A549 (cell line): ENCODE data around the gene PMFBP1. TPM values are rescaled to one million over a fixed set of nuclear protein-coding genes. Genes with fewer than 3 reads are reported as not detected.
A peak's percentile ranks its signal among the peaks of the same experiment; 100 is the strongest.

Experiments
- ATAC-seq, 2 experiments: fragments of 200-7000 bp in 1 of 2; fragments of >200 bp in 1 of 2; cut with Nextera tagmentation in 1 of 2; cut with Tn5 transposase in 1 of 2; 3 replicates each; pipeline versions ENCODE4 v1.8.0 to v1.9.1; 2018 to 2020; ENCODE audit warnings: mild to moderate bottlenecking in 1 of 2, moderate library complexity in 1 of 2
- CTCF ChIA-PET: fragments of 300-600 bp; sonication (Branson Sonifier 250); formaldehyde crosslinking; extraction: SDS; loops from one replicate; lab custom pipeline; 2021; ENCODE audit warnings: antibody characterized with exemption, inconsistent platforms; lab: Yijun Ruan, JAX
- POLR2A ChIA-PET: fragments of 350-600 bp; formaldehyde crosslinking; extraction: SDS; loops from one replicate; lab custom pipeline; 2021; ENCODE audit warnings: antibody characterized with exemption, inconsistent platforms; lab: Yijun Ruan, JAX
- DNase-seq, 2 experiments: peaks; one replicate each; pipeline versions ENCODE4 v3.0.0 to v3.0.0-alpha.2; 2011 to 2016; ENCODE audit warnings: low read depth in 1 of 2, low spot score in 1 of 2
- FAIRE-seq: peaks from 2 replicates; lab custom pipeline; 2011; peaks lifted over from hg19 to GRCh38; lab: Jason Lieb, UNC
- H3K27ac ChIP-seq, 2 experiments: fragments of >200 bp; sonication (Bioruptor Twin); formaldehyde crosslinking; 3 replicates each; pipeline ENCODE4 v1.5.1; 2016 to 2017
- H3K4me1 ChIP-seq: fragments of >200 bp; sonication (Bioruptor Twin); formaldehyde crosslinking; 3 replicates; pipeline ENCODE4 v1.6.1; 2016
- H3K4me2 ChIP-seq: fragments of >200 bp; sonication (Bioruptor Twin); formaldehyde crosslinking; 3 replicates; pipeline ENCODE4 v1.6.1; 2016
- H3K4me3 ChIP-seq: fragments of >200 bp; sonication (Bioruptor Twin); formaldehyde crosslinking; 3 replicates; pipeline ENCODE4 v1.5.1; 2016
- H3K9me3 ChIP-seq: fragments of >200 bp; sonication (Bioruptor Twin); formaldehyde crosslinking; 3 replicates; pipeline ENCODE4 v1.6.1; 2016
- CBX2 ChIP-seq: fragments of 200-600 bp; sonication (generic); IDR thresholded peaks from 2 replicates; pipeline ENCODE4 v1.6.1; 2016; ENCODE audit warnings: low read depth, mild to moderate bottlenecking, borderline replicate concordance
- CEBPB ChIP-seq, 2 experiments: fragments of >200 bp in 1 of 2; sonication (Bioruptor Twin) in 1 of 2; formaldehyde crosslinking in 1 of 2; IDR thresholded peaks; 2 replicates each; pipeline ENCODE4 v1.6.1; 2012 to 2016
- ELK1 ChIP-seq: fragments of 150-350 bp; IDR thresholded peaks from 2 replicates; pipeline ENCODE4 v1.6.1; 2014; ENCODE audit warnings: low read depth, mild to moderate bottlenecking, low read length
- EP300 ChIP-seq, 2 experiments: fragments of >200 bp; sonication (Bioruptor Twin); formaldehyde crosslinking; IDR thresholded peaks; 2 replicates in 1 of 2; 3 replicates in 1 of 2; pipeline ENCODE4 v1.6.1; 2016 to 2017
- FOSB ChIP-seq: fragments of 250-450 bp; sonication (Bioruptor Pico); IDR thresholded peaks from 2 replicates; pipeline ENCODE4 v1.5.0; 2020; ENCODE audit warnings: mild to moderate bottlenecking, moderate library complexity
- HDAC2 ChIP-seq: fragments of 200-600 bp; sonication (generic); IDR thresholded peaks from 2 replicates; pipeline ENCODE4 v1.6.1; 2016
- HMGXB4 ChIP-seq: fragments of 250-450 bp; sonication (Bioruptor Pico); IDR thresholded peaks from 2 replicates; pipeline ENCODE4 v1.5.0; 2021; ENCODE audit warnings: mild to moderate bottlenecking, moderate library complexity, borderline replicate concordance
- JUNB ChIP-seq: fragments of >200 bp; sonication (Bioruptor Twin); formaldehyde crosslinking; IDR thresholded peaks from 2 replicates; pipeline ENCODE4 v1.6.1; 2016
- KDM5A ChIP-seq: fragments of 200-600 bp; sonication (generic); IDR thresholded peaks from 2 replicates; pipeline ENCODE4 v1.6.1; 2016; ENCODE audit warnings: antibody characterized with exemption, mild to moderate bottlenecking
- NFE2L2 ChIP-seq: fragments of 150-350 bp; conservative IDR thresholded peaks from 2 replicates; pipeline ENCODE4 v1.6.1; 2014; ENCODE audit warnings: low read length
- NR3C1 ChIP-seq: fragments of >200 bp; sonication (Bioruptor Twin); formaldehyde crosslinking; IDR thresholded peaks from 3 replicates; pipeline ENCODE4 v1.6.1; 2017
- RAD21 ChIP-seq, 2 experiments: fragments of >200 bp in 1 of 2; sonication (Bioruptor Twin) in 1 of 2; formaldehyde crosslinking in 1 of 2; IDR thresholded peaks in 1 of 2; conservative IDR thresholded peaks in 1 of 2; 2 replicates in 1 of 2; 3 replicates in 1 of 2; pipeline ENCODE4 v1.6.1; 2012 to 2018; ENCODE audit warnings: inconsistent platforms in 1 of 2
- RFX5 ChIP-seq: fragments of 450-650 bp; IDR thresholded peaks from 2 replicates; pipeline ENCODE4 v1.7.1; 2014; ENCODE audit warnings: antibody characterized with exemption, mild to moderate bottlenecking, moderate library complexity
- SMC3 ChIP-seq: fragments of >200 bp; sonication (Bioruptor Twin); formaldehyde crosslinking; IDR thresholded peaks from 3 replicates; pipeline ENCODE4 v1.6.1; 2018; ENCODE audit warnings: inconsistent platforms
- SREBF2 ChIP-seq: fragments of 450-650 bp; IDR thresholded peaks from 2 replicates; pipeline ENCODE4 v1.6.1; 2014; ENCODE audit warnings: mild to moderate bottlenecking, moderate library complexity
- ZC3H11A ChIP-seq: fragments of 450-650 bp; IDR thresholded peaks from 2 replicates; pipeline ENCODE4 v1.6.1; 2014; ENCODE audit warnings: antibody characterized with exemption, mild to moderate bottlenecking
- ZFP36 ChIP-seq: fragments of 450-650 bp; IDR thresholded peaks from 2 replicates; pipeline ENCODE4 v1.6.1; 2014; ENCODE audit warnings: borderline replicate concordance; ENCODE audit not compliant: partially characterized antibody
- WGBS: methylation state at CpG from one replicate; pipeline ENCODE4 v1.1.6; 2017; ENCODE audit errors: missing lambda C conversion rate; 5-methylcytosine and 5-hydroxymethylcytosine counted together
- polyA plus RNA-seq, 4 experiments: library from polyadenylated mRNA; depleted of rRNA in 3 of 4; stranded (reverse); fragments of >200 nt; fragmentation: RNase III in 1 of 4; extraction: RNeasy Plus Mini Kit Qiagen cat#74134 plus additional on column Dnase treatment in 1 of 4; gene quantifications; 2 replicates in 3 of 4; 3 replicates in 1 of 4; pipeline ENCODE4 v1.2.3, GENCODE V29; 2011 to 2017

Gene PMFBP1
- polyA plus RNA-seq, 2 of the 4 experiments (the other 2 are of a cell fraction), result 0.05 to 0.22 TPM

GRCh38 chr16:72198771-72199201, 26.8 kb upstream of the PMFBP1 start (continued):
- no peak for TF ChIP-seq JUNB

GRCh38 chr16:72198021-72198711, 26.2 kb upstream of the PMFBP1 start:
- H3K27ac ChIP-seq, result no peak overlapping the region
- no peaks in the 10 kb centered on the region for H3K9me3 ChIP-seq
- ATAC-seq (no peak), DNase-seq (no peak), FAIRE-seq (no peak)
- no peak overlapping the region for H3K4me3 ChIP-seq
- H3K4me1 ChIP-seq, result no peaks in the 10 kb centered on the region
- WGBS, result 63% methylated on average over 11 of the region's 11 CpGs
- H3K4me2 ChIP-seq, result no peak overlapping the region
- CTCF ChIA-PET, result interaction anchor here (1.2 kb wide), 1 partner anchor 269 kb away, joined by 5 read pairs; no protein-coding TSS in a partner anchor
- TF ChIP-seq RFX5 (peak; percentile 40; the same call in 1 of the 2 replicates), CBX2 (no peak)
- POLR2A ChIA-PET, result no interaction called here

GRCh38 chr16:72197545-72197944, 25.6 kb upstream of the PMFBP1 start:
- no peak overlapping the region for H3K4me2 ChIP-seq
- ATAC-seq, result no peak
- no peak overlapping the region for H3K4me3 ChIP-seq
- no peaks in the 10 kb centered on the region for H3K9me3 ChIP-seq
- DNase-seq, result no peak
- no peak for FAIRE-seq
- ChIA-PET POLR2A (no interaction called here), CTCF (interaction anchor here (1.2 kb wide), 1 partner anchor 269 kb away, joined by 5 read pairs; no protein-coding TSS in a partner anchor)
- no peak overlapping the region for H3K27ac ChIP-seq
- WGBS, result 29% methylated on average over 4 of the region's 4 CpGs
- TF ChIP-seq KDM5A (no peak), NR3C1 (no peak), HMGXB4 (CRISPR knock-in tag) (no peak), ZC3H11A (no peak), HDAC2 (no peak), CEBPB (IDR thresholded peaks at IDR 0.05) (no peak)
- no peaks in the 10 kb centered on the region for H3K4me1 ChIP-seq

GRCh38 chr16:72195609-72196008, 23.7 kb upstream of the PMFBP1 start:
- no peaks in the 10 kb centered on the region for H3K9me3 ChIP-seq
- ChIA-PET CTCF (interaction anchor here (1.2 kb wide), 1 partner anchor 1683 kb away, joined by 5 read pairs; no protein-coding TSS in a partner anchor), POLR2A (no interaction called here)
- TF ChIP-seq ZFP36 (no peak), ELK1 (no peak), NFE2L2 (no peak), FOSB (CRISPR knock-in tag) (no peak), RAD21 (conservative IDR thresholded peaks at IDR 0.05 in 1 of 2, IDR thresholded peaks at IDR 0.05 in 1 of 2) (peak; percentile 31 to 51; a peak in 3 of 5 replicates), SREBF2 (no peak), EP300 (IDR thresholded peaks at IDR 0.05) (no peak), SMC3 (no peak)
- H3K4me3 ChIP-seq, result no peak overlapping the region
- no peak overlapping the region for H3K27ac ChIP-seq
- no peaks in the 10 kb centered on the region for H3K4me1 ChIP-seq
- no peak for FAIRE-seq
- H3K4me2 ChIP-seq, result no peak overlapping the region
- 40% methylated on average over 4 of the region's 4 CpGs for WGBS
- no peak for DNase-seq
- ATAC-seq, result peak in 1 of 2 experiments; percentile 71; a peak in 3 of 6 replicates
